GM21619 (cell line): ENCODE data around the gene SLC8A1.
A peak's percentile ranks its signal among the peaks of the same experiment; 100 is the strongest.

Source experiments
- ATAC-seq: cut with Tn5 transposase; IDR thresholded peaks from one replicate; pipeline ENCODE4 v1.9.1; 2021; ENCODE audit not compliant: unreplicated experiment

SLC8A1 gene

GRCh38 chr2:40451918-40452605 is at the start of gene SLC8A1:
SLC8A1 (minus strand) TSS chr2:40452090.
- ATAC-seq: peak; percentile 41

- ATAC-seq: no peak
These were observed 47.5 kb upstream of the SLC8A1 start for GRCh38 chr2:40499437-40499836.

GRCh38 chr2:40497251-40497859 is 45.5 kb upstream of the SLC8A1 start:
- no peak for ATAC-seq

GRCh38 chr2:40489678-40489960 is 37.7 kb upstream of the SLC8A1 start:
- no peak for ATAC-seq

- no peak for ATAC-seq
These were observed 37.2 kb upstream of the SLC8A1 start for GRCh38 chr2:40488927-40489677.

GRCh38 chr2:40488101-40488601 is 36.3 kb upstream of the SLC8A1 start:
- no peak for ATAC-seq

GRCh38 chr2:40487602-40488001 is 35.7 kb upstream of the SLC8A1 start:
- ATAC-seq: no peak

- ATAC-seq: no peak
These were observed 34.0 kb upstream of the SLC8A1 start for GRCh38 chr2:40485854-40486253.

GRCh38 chr2:40485318-40485717 is 33.4 kb upstream of the SLC8A1 start:
- no peak for ATAC-seq

GRCh38 chr2:40483549-40484243 is 31.8 kb upstream of the SLC8A1 start:
- no peak for ATAC-seq

- ATAC-seq: no peak
These were observed 28.7 kb upstream of the SLC8A1 start for GRCh38 chr2:40480596-40480995.

- ATAC-seq: no peak
These were observed 28.2 kb upstream of the SLC8A1 start for GRCh38 chr2:40480073-40480472.

GRCh38 chr2:40477361-40477760 is 25.5 kb upstream of the SLC8A1 start:
- no peak for ATAC-seq

GRCh38 chr2:40476436-40476835 is 24.5 kb upstream of the SLC8A1 start:
- no peak for ATAC-seq

- ATAC-seq: no peak
These were observed 22.4 kb upstream of the SLC8A1 start for GRCh38 chr2:40474306-40474705.

GRCh38 chr2:40471866-40472265 is 20.0 kb upstream of the SLC8A1 start:
- no peak for ATAC-seq

- no peak for ATAC-seq
These were observed 19.2 kb upstream of the SLC8A1 start for GRCh38 chr2:40470822-40471813.

- ATAC-seq: no peak
These were observed 15.2 kb upstream of the SLC8A1 start for GRCh38 chr2:40466935-40467572.

GRCh38 chr2:40466332-40466906 is 14.5 kb upstream of the SLC8A1 start:
- no peak for ATAC-seq

- no peak for ATAC-seq
These were observed 11.2 kb upstream of the SLC8A1 start for GRCh38 chr2:40463112-40463511.
